Activated CD8-positive, alpha-beta T cell treated with anti-CD3 and anti-CD28 coated beads for 36 hours (primary cell): ENCODE data around the gene MRPS35. TPM values are rescaled to one million over a fixed set of nuclear protein-coding genes. Genes with fewer than 3 reads are reported as not detected.

Experiments used
- ATAC-seq: fragments of 200-7000 bp; cut with Tn5 transposase; one replicate; pipeline ENCODE4 v1.10.0; 2021; ENCODE audit warnings: mild to moderate bottlenecking, moderate library complexity
- CTCF ChIA-PET: fragments of 350-600 bp; sonication (Branson Sonifier 250); formaldehyde crosslinking; loops from one replicate; lab custom pipeline; 2021; ENCODE audit warnings: antibody characterized with exemption; lab: Charles Lee
- POLR2A ChIA-PET: fragments of 350-600 bp; sonication (Branson Sonifier 250); formaldehyde crosslinking; loops from one replicate; lab custom pipeline; 2021; ENCODE audit warnings: antibody characterized with exemption; lab: Charles Lee
- DNase-seq: peaks from one replicate; pipeline ENCODE4 v3.0.0-alpha.2; 2020
- H3K27ac Mint-ChIP-seq: one replicate; pipeline ENCODE4 v1.8.0; 2021; ENCODE audit warnings: mild to moderate bottlenecking, mixed read lengths
- H3K27me3 Mint-ChIP-seq: one replicate; pipeline ENCODE4 v1.8.0; 2021; ENCODE audit warnings: mixed read lengths
- H3K36me3 Mint-ChIP-seq: one replicate; pipeline ENCODE4 v1.8.0; 2021; ENCODE audit warnings: low read depth, mixed read lengths
- H3K4me1 Mint-ChIP-seq: one replicate; pipeline ENCODE4 v1.8.0; 2021; ENCODE audit warnings: low read depth, mixed read lengths
- H3K4me3 Mint-ChIP-seq: one replicate; pipeline ENCODE4 v1.8.0; 2021; ENCODE audit warnings: mild to moderate bottlenecking, moderate library complexity, mixed read lengths
- H3K9me3 Mint-ChIP-seq: one replicate; pipeline ENCODE4 v1.8.0; 2021; ENCODE audit warnings: mixed read lengths
- CTCF ChIP-seq: fragments of 200-600 bp; IDR thresholded peaks from one replicate; pipeline ENCODE4 v1.8.0; 2022; ENCODE audit warnings: antibody characterized with exemption, mild to moderate bottlenecking
- intact Hi-C: fragments of 100-400 bp; cut with micrococcal nuclease; formaldehyde crosslinking; loops from one replicate; pipeline ENCODE4 v1.10.0; 2022
- total RNA-seq, 2 experiments: library from RNA; stranded (reverse); gene quantifications; one replicate each; pipeline ENCODE4 v1.2.3, GENCODE V29; 2021

Gene MRPS35
- total RNA-seq, 2 experiments from 2014 or later = 56.4 to 60.5 TPM

GRCh38 chr12:27672643-27673042 lies 38.0 kb upstream of the MRPS35 start:
- H3K27me3 Mint-ChIP-seq = peaks cover 1% of the 10 kb centered on the region
- H3K36me3 Mint-ChIP-seq = no peaks in the 10 kb centered on the region
- no peaks in the 10 kb centered on the region for H3K4me1 Mint-ChIP-seq
- POLR2A ChIA-PET = interaction anchor here (1.2 kb wide), 1 partner anchor 988 kb away, joined by 4 read pairs; no protein-coding TSS in a partner anchor
- H3K4me3 Mint-ChIP-seq = no peak overlapping the region
- intact Hi-C loops = no loop called here
- no peak overlapping the region for H3K27ac Mint-ChIP-seq
- no peak for TF ChIP-seq CTCF
- no peaks in the 10 kb centered on the region for H3K9me3 Mint-ChIP-seq
- ATAC-seq (no peak), DNase-seq (no peak)
- CTCF ChIA-PET = interaction anchor here (0.6 kb wide), 1 partner anchor 1094 kb away, joined by 3 read pairs; no protein-coding TSS in a partner anchor

- Mint-ChIP-seq H3K4me3 (no peak overlapping the region), H3K4me1 (no peaks in the 10 kb centered on the region), H3K27ac (no peak overlapping the region), H3K36me3 (no peaks in the 10 kb centered on the region), H3K9me3 (no peaks in the 10 kb centered on the region), H3K27me3 (peaks cover 1% of the 10 kb centered on the region)
- intact Hi-C loops = no loop called here
- POLR2A ChIA-PET = interaction anchor here (1.2 kb wide), 1 partner anchor 988 kb away, joined by 4 read pairs; no protein-coding TSS in a partner anchor
- DNase-seq (no peak), ATAC-seq (no peak)
- no peak for TF ChIP-seq CTCF
- CTCF ChIA-PET = no interaction called here
These were observed 37.4 kb upstream of the MRPS35 start for GRCh38 chr12:27673101-27673718.

- no peaks in the 10 kb centered on the region for H3K27me3 Mint-ChIP-seq
- no peak for DNase-seq
- no peaks in the 10 kb centered on the region for H3K36me3 Mint-ChIP-seq
- H3K27ac Mint-ChIP-seq = no peak overlapping the region
- no peaks in the 10 kb centered on the region for H3K9me3 Mint-ChIP-seq
- TF ChIP-seq CTCF = no peak
- no peak for ATAC-seq
- H3K4me3 Mint-ChIP-seq = no peak overlapping the region
- POLR2A ChIA-PET = no interaction called here
- intact Hi-C loops = no loop called here
- no peaks in the 10 kb centered on the region for H3K4me1 Mint-ChIP-seq
- CTCF ChIA-PET = interaction anchor here (0.9 to 1.4 kb wide), 4 partner anchors 14 to 30 kb away, joined by 3 to 5 read pairs (median 3); no protein-coding TSS in a partner anchor
These were observed 35.6 kb upstream of the MRPS35 start for GRCh38 chr12:27674989-27675388.

- ChIA-PET CTCF (no interaction called here), POLR2A (no interaction called here)
- no peaks in the 10 kb centered on the region for H3K4me1 Mint-ChIP-seq
- intact Hi-C loops = no loop called here
- H3K9me3 Mint-ChIP-seq = no peaks in the 10 kb centered on the region
- DNase-seq = no peak
- no peaks in the 10 kb centered on the region for H3K27me3 Mint-ChIP-seq
- TF ChIP-seq CTCF = no peak
- no peak overlapping the region for H3K4me3 Mint-ChIP-seq
- ATAC-seq = no peak
- no peak overlapping the region for H3K27ac Mint-ChIP-seq
- no peaks in the 10 kb centered on the region for H3K36me3 Mint-ChIP-seq
These were observed 30.0 kb upstream of the MRPS35 start for GRCh38 chr12:27680619-27681018.

GRCh38 chr12:27682534-27682933 lies 28.1 kb upstream of the MRPS35 start:
- intact Hi-C loops = no loop called here
- DNase-seq (no peak), ATAC-seq (no peak)
- ChIA-PET POLR2A (no interaction called here), CTCF (interaction anchor here (3.2 kb wide), 1 partner anchor 30 kb away, joined by 8 read pairs; no protein-coding TSS in a partner anchor)
- no peaks in the 10 kb centered on the region for H3K27me3 Mint-ChIP-seq
- no peak for TF ChIP-seq CTCF
- no peaks in the 10 kb centered on the region for H3K9me3 Mint-ChIP-seq
- no peaks in the 10 kb centered on the region for H3K4me1 Mint-ChIP-seq
- H3K36me3 Mint-ChIP-seq = no peaks in the 10 kb centered on the region
- H3K4me3 Mint-ChIP-seq = no peak overlapping the region
- H3K27ac Mint-ChIP-seq = no peak overlapping the region
